Lower leg skin (tissue), 4 donors: ENCODE data around the gene PCSK6. TPM values are rescaled to one million over a fixed set of nuclear protein-coding genes. Genes with fewer than 3 reads are reported as not detected.

Experiments used
- DNase-seq, 2 donors: peaks; one replicate each; pipeline ENCODE4 v3.0.0-alpha.2; 2019; ENCODE audit warnings: low spot score in 2 of 2
- H3K4me3 ChIP-seq: fragments of 200-600 bp; sonication (generic); 2 replicates; pipeline ENCODE4 v1.5.1; 2017; ENCODE audit warnings: mild to moderate bottlenecking, low read depth; ENCODE audit not compliant: poor library complexity, severe bottlenecking
- POLR2A ChIP-seq, 2 donors: fragments of 450-650 bp; IDR thresholded peaks; one replicate each; pipeline ENCODE4 v1.6.1; 2016 to 2017; ENCODE audit warnings: antibody characterized with exemption in 2 of 2, mild to moderate bottlenecking in 1 of 2, moderate library complexity in 1 of 2
- WGBS, 2 donors: methylation state at CpG; one replicate each; pipeline ENCODE4 v1.1.5; 2018; 5-methylcytosine and 5-hydroxymethylcytosine counted together
- intact Hi-C: fragments of 100-400 bp; cut with DNase I; formaldehyde crosslinking; loops from one replicate; pipeline ENCODE4 v1.15.0; 2023; ENCODE audit warnings: low total_unique reads
- total RNA-seq, 4 donors: library from RNA; depleted of rRNA; stranded (reverse); fragments of >200 nt; gene quantifications; one replicate each; pipeline ENCODE4 v1.1.0, GENCODE V29; 2016
- TF ChIP-seq, protein P1 (sequence below), 3 donors: fragments of 450-650 bp; IDR thresholded peaks; one replicate each; pipeline ENCODE4 v1.5.1; 2016; ENCODE audit warnings: antibody characterized with exemption in 3 of 3, mild to moderate bottlenecking in 3 of 3, moderate library complexity in 2 of 3

Gene PCSK6
- total RNA-seq, 4 donors from 2014 or later = 20.1 to 45.4 (median 30.4) TPM

DNA sequence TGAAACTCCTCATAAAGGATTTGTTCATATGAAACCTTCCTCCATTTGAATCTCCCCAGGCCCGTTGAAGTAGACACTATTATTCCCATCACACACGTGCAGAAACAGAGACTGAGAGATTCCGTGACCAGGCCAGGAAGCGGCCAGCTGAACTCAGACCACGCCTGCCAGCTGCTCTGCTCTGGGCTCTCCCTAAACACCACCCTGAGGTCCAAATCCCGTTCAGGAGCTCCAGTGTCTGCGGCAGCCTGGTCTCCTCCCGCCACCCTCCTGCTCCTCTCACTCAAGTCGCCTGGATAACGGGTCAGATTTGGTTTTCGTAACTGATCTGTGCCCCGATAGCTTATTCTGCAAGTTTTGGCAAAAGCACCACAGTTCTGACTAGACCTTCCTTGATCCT is 140.9 kb downstream of the PCSK6 start:
- intact Hi-C loops = no loop called here
- no peak overlapping the region for H3K4me3 ChIP-seq
- no peak for TF ChIP-seq POLR2A (IDR thresholded peaks at IDR 0.05)
- TF ChIP-seq, protein P1, sequence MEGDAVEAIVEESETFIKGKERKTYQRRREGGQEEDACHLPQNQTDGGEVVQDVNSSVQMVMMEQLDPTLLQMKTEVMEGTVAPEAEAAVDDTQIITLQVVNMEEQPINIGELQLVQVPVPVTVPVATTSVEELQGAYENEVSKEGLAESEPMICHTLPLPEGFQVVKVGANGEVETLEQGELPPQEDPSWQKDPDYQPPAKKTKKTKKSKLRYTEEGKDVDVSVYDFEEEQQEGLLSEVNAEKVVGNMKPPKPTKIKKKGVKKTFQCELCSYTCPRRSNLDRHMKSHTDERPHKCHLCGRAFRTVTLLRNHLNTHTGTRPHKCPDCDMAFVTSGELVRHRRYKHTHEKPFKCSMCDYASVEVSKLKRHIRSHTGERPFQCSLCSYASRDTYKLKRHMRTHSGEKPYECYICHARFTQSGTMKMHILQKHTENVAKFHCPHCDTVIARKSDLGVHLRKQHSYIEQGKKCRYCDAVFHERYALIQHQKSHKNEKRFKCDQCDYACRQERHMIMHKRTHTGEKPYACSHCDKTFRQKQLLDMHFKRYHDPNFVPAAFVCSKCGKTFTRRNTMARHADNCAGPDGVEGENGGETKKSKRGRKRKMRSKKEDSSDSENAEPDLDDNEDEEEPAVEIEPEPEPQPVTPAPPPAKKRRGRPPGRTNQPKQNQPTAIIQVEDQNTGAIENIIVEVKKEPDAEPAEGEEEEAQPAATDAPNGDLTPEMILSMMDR (IDR thresholded peaks at IDR 0.05) = no peak
- 32 to 51% methylated on average over 12 of the region's 12 CpGs for WGBS, 2 donors
- DNase-seq = peak in 1 of 2 donors; percentile 75

DNA sequence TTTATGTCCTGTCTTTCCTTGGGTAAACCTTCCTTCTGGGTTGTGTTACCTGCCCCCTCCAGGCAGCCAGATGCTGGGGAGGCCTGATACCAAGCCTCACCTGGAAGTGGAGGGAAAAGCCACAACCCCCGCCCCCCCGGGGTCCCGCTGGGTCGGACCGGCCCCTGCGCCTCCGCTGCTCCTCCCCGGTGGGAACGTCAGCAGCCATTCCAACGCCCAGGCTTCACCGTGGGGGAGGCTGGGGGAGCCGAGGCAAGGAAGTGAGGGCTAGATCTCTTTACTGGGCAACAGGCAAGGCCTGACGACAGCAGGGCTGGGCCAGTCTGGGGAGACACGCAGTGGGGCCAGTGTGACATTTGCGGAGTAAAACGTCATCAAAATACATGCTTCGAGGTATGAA is 141.5 kb downstream of the PCSK6 start:
- WGBS, 2 donors = 85 to 89% methylated on average over 17 of the region's 17 CpGs
- no peak for TF ChIP-seq POLR2A (IDR thresholded peaks at IDR 0.05)
- TF ChIP-seq, protein P1 (IDR thresholded peaks at IDR 0.05) = no peak
- intact Hi-C loops = no loop called here
- peak in 1 of 2 donors; percentile 67 for DNase-seq
- H3K4me3 ChIP-seq = no peak overlapping the region

DNA sequence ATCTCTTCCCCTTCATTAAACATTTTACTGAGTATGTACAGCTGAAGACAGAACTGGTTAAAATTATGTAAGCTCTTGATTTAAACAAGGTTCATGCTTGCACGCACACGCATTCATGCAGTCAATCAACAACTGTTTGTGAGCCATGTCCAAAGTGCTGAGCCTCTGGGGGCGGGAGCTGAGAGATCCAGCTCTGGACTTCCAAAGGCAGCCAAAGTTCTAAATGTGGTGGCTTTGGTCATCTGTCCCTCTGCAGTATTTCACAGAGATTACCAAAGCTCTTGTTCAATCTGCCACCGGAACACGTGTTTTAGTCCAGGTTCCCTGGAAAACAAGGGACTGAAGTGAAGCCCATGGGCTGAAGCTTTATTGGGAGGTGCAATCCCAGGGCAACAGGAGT is 142.1 kb downstream of the PCSK6 start:
- intact Hi-C loops = no loop called here
- peak in 1 of 2 donors; percentile 40 for DNase-seq
- no peak overlapping the region for H3K4me3 ChIP-seq
- WGBS, 2 donors = 82 to 91% methylated on average over 5 of the region's 5 CpGs
- TF ChIP-seq, protein P1 (IDR thresholded peaks at IDR 0.05) = no peak
- TF ChIP-seq POLR2A (IDR thresholded peaks at IDR 0.05) = no peak

DNA sequence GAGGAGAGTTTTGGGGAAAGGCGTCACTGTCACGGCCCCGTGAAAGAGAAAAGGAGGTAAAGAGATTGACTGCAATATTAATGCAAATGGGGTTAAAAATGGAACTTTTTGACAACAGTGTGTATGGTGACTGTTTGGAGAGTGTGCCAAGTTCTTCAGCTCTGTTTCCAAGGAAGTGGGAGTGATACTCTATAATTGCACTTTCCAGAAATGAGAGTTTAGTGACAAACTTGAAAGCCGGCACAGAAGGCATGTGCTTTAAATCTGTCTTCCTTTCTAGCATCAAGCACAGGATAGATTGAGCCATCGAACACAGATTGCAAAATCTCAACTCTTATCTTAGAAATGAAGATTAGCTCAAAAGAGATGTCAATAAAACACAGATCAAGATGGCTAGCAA is 142.6 kb downstream of the PCSK6 start:
- H3K4me3 ChIP-seq = no peak overlapping the region
- no peak for TF ChIP-seq POLR2A (IDR thresholded peaks at IDR 0.05)
- TF ChIP-seq, protein P1 (IDR thresholded peaks at IDR 0.05) = no peak
- 67 to 74% methylated on average over 5 of the region's 5 CpGs for WGBS, 2 donors
- intact Hi-C loops = no loop called here
- no peak for DNase-seq

DNA sequence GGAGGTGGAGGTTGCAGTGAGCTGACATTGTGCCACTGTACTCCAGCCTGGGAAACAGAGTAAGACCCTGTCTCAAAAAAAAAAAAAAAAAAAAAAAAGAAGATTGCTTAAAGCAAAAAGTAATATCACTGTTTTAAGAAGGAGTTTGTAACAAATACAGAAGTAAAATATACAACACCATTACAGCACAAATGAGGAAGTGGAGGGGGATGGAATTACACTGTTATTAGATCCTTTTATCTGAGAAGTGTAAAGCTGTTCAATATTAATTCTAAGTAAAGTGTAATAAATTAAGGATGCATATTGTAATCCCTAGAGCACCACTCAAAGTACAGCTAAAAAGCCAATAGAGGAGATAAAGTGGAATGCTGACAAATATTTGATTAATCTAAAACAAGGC is 147.5 kb downstream of the PCSK6 start:
- no peak for DNase-seq
- TF ChIP-seq, protein P1 (IDR thresholded peaks at IDR 0.05) = no peak
- TF ChIP-seq POLR2A (IDR thresholded peaks at IDR 0.05) = no peak
- intact Hi-C loops = no loop called here

DNA sequence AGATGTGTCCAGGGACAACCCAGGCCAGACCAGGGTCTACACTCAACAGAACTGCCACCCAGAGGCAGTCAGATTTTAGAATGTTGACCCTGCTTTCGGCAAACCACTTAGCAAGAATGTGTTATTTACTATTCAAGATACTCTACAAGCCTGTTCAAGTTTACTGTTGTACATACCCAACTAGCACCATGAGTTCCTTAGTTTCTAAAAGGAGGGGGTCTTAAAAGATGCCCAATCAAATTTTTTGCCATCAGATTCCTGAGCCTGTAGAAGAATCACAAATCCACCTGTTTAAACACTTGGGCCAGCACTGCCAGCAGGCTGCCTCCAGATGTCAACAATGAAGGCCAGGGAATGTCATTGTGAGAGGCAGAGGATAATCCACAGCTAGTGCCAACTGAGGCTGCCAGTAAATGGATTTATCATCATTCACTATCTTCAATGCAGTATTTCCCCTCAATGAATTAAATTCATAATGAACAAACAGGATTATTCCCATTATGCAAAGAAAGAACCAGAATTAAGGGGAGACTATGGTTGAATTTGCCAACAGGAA is 150.9 kb downstream of the PCSK6 start:
- intact Hi-C loops = no loop called here
- no peak overlapping the region for H3K4me3 ChIP-seq
- DNase-seq = no peak
- WGBS, 2 donors = 80 to 93% methylated on average over 1 of the region's 1 CpG
- TF ChIP-seq POLR2A (IDR thresholded peaks at IDR 0.05) = no peak
- TF ChIP-seq, protein P1 (IDR thresholded peaks at IDR 0.05) = no peak

More for the DNA sequence above, 147.5 kb downstream of the PCSK6 start:
- H3K4me3 ChIP-seq = no peak overlapping the region
